ENCODE results near the gene SCAF1.
"Not testable (repeated sequence)": the region's sequence is repeated elsewhere in the genome, so short reads cannot be mapped to it uniquely, and the experiment has no call there.

SCAF1 gene

DNA sequence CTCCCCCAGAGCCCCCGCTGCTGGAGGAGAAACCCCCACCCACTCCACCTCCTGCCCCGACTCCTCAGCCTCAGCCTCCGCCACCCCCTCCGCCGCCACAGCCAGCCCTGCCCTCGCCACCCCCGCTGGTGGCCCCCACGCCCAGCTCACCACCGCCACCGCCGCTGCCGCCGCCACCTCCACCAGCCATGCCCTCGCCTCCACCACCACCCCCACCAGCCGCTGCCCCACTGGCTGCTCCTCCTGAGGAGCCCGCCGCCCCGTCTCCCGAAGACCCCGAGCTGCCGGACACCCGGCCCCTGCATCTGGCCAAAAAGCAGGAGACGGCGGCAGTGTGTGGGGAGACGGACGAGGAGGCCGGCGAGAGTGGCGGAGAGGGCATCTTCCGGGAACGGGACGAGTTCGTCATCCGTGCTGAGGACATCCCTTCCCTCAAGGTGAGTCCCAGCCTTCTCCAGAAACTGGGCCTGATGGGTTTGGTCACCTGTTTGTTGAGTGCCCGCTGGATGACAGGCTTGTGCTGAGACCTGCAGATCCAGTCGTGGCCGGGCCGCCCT lies 40.4 kb upstream of the SCAF1 start:
- Mint-ChIP-seq H3K4me3 (no peak overlapping the region), H3K9me3 (ENCODE audit: low read depth) (no peaks in the 10 kb centered on the region), H3K36me3 (no peaks in the 10 kb centered on the region), H3K4me1 (ENCODE audit: low read depth) (peaks cover 17% of the 10 kb centered on the region), H3K27ac (no peak overlapping the region), H3K27me3 (no peaks in the 10 kb centered on the region)

DNA sequence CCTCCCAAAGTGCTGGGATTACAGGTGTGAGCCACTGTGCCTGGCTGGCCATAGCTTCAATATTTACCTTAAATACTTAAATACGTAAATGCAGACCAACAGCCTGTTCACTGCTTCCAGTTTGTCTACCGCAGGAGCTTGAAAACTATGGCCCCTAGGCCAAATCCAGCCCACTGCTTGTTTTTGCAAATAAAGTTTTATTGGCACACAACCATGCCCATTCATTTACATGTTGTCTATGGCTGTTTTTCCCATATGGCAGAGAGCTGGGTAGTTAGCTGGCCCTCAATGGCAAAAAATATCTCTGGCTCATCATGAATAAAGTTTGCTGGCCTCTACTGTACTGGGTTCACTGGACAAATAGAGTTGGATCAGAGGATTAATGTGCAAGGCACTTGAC lies 39.2 kb upstream of the SCAF1 start:
- Mint-ChIP-seq H3K4me3 (no peak overlapping the region), H3K27ac (no peak overlapping the region), H3K27me3 (no peaks in the 10 kb centered on the region), H3K4me1 (ENCODE audit: low read depth) (peaks cover 17% of the 10 kb centered on the region), H3K36me3 (no peaks in the 10 kb centered on the region), H3K9me3 (ENCODE audit: low read depth) (no peaks in the 10 kb centered on the region)

DNA sequence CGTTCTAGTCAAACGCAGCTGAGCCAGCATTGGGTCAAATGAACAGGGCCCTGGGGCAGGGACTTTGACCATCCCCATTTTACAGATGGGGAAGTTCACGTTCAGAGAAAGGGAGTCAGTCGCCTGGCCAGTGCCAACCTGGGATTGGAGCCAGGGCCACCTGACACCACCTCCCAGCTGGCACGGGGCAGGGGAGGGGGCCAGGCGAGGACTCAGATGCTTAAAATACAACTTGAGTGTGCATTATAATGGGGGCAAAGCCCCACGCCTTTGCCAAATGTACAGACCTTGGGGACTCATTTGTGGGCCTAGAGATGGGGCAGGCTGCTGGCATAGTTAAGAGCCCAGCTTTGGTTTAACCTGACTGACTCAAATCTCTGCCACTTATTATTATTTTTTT lies 36.4 kb upstream of the SCAF1 start:
- H3K27me3 Mint-ChIP-seq = no peaks in the 10 kb centered on the region
- peaks cover 12% of the 10 kb centered on the region for H3K4me1 Mint-ChIP-seq (ENCODE audit: low read depth)
- H3K27ac Mint-ChIP-seq = no peak overlapping the region
- no peaks in the 10 kb centered on the region for H3K9me3 Mint-ChIP-seq (ENCODE audit: low read depth)
- no peaks in the 10 kb centered on the region for H3K36me3 Mint-ChIP-seq
- H3K4me3 Mint-ChIP-seq = no peak overlapping the region

DNA sequence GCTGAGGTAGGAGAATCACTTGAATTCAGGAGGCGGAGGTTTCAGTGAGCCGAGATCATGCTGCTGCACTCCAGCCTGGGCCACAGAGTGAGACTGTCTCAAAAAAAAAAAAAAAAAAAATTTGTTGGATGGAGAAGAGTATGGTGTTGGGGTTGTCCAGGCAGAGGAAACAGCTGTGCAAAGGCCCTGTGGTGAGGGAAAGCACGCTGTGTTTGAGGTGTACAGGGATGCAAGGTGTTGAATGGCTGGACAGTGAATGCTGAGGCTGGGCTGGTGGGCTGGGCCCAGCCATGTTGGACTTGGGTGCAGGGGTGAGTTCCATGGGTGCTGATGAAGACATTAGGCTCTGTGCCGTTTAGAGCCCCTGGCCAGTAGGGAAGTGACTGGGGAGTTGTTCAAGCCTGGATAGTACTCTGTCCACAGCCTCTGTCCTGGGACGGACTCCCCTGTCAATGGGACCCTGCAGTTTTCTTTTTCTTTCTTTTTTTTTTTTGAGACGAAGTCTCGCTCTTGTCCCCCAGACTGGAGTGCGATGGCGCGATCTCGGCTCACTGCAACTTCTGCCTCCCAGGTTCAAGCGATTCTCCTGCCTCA lies 32.4 kb upstream of the SCAF1 start:
- peak overlapping the region; percentile 16 for H3K27ac Mint-ChIP-seq
- H3K4me1 Mint-ChIP-seq (ENCODE audit: low read depth) = peaks cover 11% of the 10 kb centered on the region
- H3K27me3 Mint-ChIP-seq = no peaks in the 10 kb centered on the region
- H3K9me3 Mint-ChIP-seq (ENCODE audit: low read depth) = no peaks in the 10 kb centered on the region
- peaks cover 2% of the 10 kb centered on the region for H3K36me3 Mint-ChIP-seq
- H3K4me3 Mint-ChIP-seq = no peak overlapping the region

DNA sequence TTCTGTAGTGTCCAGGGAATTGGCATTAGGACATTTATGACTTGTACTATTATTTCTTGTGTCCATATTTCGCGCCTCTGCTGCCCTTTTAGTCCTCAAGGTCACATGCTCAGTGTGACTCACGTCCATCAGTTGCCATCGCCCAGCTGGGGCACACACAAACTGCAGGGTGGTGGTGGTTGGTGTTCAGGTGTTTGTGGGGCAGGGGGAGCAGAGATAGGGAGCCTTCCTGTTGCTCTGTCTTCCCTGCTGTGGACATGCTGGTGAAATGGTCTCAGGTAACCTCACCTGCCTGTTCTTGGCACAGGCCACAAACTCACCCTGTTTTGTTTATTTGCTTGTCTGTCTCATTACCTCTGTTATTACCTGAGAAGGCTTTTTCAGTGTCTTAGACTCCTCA lies 28.6 kb upstream of the SCAF1 start:
- Mint-ChIP-seq H3K36me3 (peaks cover 7% of the 10 kb centered on the region), H3K9me3 (ENCODE audit: low read depth) (no peaks in the 10 kb centered on the region), H3K4me3 (no peak overlapping the region), H3K27me3 (no peaks in the 10 kb centered on the region), H3K27ac (no peak overlapping the region), H3K4me1 (ENCODE audit: low read depth) (peaks cover 9% of the 10 kb centered on the region)

DNA sequence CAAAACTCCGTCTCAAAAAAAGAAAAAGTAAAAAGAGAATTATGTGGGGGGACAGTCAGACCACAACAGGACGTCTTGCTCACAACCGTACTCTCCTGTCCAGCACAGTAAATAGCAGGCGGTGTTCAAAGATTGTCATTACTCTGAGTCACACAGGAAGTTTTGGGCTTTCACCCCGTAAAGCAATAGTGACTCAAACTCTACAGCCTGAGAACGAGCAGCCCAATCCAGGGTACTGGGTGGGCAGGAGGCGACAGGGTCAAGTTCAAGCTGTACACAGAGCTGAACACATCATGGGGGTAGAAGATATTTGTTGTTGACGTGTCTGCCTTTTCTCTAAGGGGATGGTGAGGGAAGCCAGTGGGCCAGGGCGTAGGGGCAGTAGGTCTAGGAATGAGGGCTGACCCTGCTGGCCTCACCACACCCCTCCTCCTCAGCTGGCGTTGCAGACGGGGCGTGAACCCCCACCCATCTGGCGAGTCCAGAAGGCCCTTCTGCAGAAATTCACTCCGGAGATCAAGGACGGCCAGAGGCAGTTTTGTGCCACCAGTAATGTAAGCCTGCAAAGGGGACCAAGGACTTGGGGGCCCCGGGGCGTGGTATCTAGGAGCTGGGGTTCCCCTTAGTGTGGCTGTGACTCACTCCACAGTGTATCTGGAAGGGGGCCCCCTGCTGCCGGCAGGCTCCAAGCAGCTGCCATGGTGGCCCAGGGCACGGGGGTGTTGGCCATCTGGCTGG lies 27.7 kb upstream of the SCAF1 start:
- peaks cover 9% of the 10 kb centered on the region for H3K4me1 Mint-ChIP-seq (ENCODE audit: low read depth)
- H3K27ac Mint-ChIP-seq = peak overlapping the region; percentile 72
- no peaks in the 10 kb centered on the region for H3K27me3 Mint-ChIP-seq
- peaks cover 7% of the 10 kb centered on the region for H3K36me3 Mint-ChIP-seq
- no peaks in the 10 kb centered on the region for H3K9me3 Mint-ChIP-seq (ENCODE audit: low read depth)
- no peak overlapping the region for H3K4me3 Mint-ChIP-seq

DNA sequence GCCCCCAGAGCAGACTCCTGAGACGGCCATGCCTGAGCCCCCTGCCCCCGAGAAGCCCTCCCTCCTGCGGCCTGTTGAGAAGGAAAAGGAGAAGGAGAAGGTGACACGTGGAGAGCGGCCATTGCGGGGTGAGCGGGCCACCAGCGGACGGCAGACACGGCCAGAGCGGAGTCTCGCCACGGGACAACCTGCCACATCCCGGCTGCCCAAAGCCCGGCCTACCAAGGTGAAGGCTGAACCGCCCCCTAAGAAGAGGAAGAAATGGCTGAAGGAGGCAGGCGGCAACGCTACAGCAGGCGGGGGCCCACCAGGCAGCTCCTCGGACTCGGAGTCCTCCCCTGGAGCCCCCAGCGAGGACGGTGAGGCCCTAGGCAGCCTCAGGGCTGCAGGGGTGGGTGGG lies 26.1 kb upstream of the SCAF1 start:
- Mint-ChIP-seq H3K4me1 (ENCODE audit: low read depth) (peaks cover 9% of the 10 kb centered on the region), H3K27ac (no peak overlapping the region), H3K9me3 (ENCODE audit: low read depth) (no peaks in the 10 kb centered on the region), H3K4me3 (no peak overlapping the region), H3K36me3 (peaks cover 7% of the 10 kb centered on the region), H3K27me3 (no peaks in the 10 kb centered on the region)

DNA sequence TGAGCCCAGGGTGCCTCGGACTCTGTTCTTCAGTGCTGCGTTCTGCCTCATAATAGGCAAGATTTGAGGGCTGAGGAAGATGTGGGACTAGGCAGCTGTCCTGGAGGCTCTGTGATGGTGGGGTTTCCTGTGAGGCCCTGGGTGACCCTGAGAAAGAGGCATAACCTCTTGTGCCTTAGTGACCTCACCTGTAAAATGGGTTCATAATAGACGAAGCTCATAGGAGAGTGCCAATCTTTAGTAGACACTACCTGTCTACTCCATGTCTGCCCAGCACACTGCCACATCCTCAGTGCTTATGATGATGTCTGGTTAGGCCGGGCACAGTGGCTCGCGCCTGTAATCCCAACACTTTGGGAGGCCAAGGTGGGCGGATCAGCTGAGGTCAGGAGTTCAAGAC lies 25.5 kb upstream of the SCAF1 start:
- Mint-ChIP-seq H3K27ac (no peak overlapping the region), H3K4me1 (ENCODE audit: low read depth) (peaks cover 9% of the 10 kb centered on the region), H3K4me3 (no peak overlapping the region), H3K36me3 (peaks cover 7% of the 10 kb centered on the region), H3K27me3 (no peaks in the 10 kb centered on the region), H3K9me3 (ENCODE audit: low read depth) (no peaks in the 10 kb centered on the region)

DNA sequence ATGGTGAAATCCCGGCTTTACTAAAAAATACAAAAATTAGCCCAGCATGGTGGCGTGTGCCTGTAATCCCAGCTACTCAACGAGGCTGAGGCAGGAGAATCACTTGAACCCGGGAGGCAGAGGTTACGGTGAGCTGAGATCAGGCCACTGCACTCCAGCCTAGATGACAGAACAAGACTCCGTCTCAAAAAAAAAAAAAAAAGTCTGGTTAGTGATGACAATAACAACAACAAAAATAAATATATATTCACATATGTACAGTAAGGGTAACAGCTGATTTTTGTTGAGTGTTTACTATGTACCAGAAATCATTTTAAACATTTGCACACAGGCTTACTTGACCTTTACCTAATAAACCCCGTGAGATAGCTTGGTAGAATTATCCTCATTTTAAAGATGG lies 25.1 kb upstream of the SCAF1 start:
- Mint-ChIP-seq H3K27me3 (no peaks in the 10 kb centered on the region), H3K4me3 (no peak overlapping the region), H3K4me1 (ENCODE audit: low read depth) (peaks cover 9% of the 10 kb centered on the region), H3K9me3 (ENCODE audit: low read depth) (no peaks in the 10 kb centered on the region), H3K27ac (no peak overlapping the region), H3K36me3 (peaks cover 7% of the 10 kb centered on the region)

DNA sequence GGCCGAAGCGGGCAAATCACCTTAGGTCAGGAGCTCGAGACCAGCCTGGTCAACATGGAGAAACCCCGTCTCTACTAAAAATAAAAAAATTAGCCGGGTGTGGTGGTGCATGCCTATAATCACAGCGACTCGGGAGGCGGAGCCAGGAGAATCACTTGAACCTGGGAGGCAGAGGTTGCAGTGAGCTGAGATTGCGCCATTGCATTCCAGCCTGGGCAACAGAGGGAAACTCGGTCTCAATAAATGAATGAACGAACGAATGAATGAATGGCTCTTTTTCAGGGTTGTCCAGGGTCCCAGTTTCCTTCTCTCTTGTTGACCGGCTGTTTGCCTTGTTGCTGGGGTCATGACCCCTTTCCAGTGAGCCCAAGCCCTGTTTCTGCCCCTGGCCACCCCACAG lies 24.1 kb upstream of the SCAF1 start:
- not testable (repeated sequence) for H3K4me1 Mint-ChIP-seq (ENCODE audit: low read depth); H3K27me3 Mint-ChIP-seq; H3K36me3 Mint-ChIP-seq; H3K4me3 Mint-ChIP-seq; H3K27ac Mint-ChIP-seq; H3K9me3 Mint-ChIP-seq (ENCODE audit: low read depth)

DNA sequence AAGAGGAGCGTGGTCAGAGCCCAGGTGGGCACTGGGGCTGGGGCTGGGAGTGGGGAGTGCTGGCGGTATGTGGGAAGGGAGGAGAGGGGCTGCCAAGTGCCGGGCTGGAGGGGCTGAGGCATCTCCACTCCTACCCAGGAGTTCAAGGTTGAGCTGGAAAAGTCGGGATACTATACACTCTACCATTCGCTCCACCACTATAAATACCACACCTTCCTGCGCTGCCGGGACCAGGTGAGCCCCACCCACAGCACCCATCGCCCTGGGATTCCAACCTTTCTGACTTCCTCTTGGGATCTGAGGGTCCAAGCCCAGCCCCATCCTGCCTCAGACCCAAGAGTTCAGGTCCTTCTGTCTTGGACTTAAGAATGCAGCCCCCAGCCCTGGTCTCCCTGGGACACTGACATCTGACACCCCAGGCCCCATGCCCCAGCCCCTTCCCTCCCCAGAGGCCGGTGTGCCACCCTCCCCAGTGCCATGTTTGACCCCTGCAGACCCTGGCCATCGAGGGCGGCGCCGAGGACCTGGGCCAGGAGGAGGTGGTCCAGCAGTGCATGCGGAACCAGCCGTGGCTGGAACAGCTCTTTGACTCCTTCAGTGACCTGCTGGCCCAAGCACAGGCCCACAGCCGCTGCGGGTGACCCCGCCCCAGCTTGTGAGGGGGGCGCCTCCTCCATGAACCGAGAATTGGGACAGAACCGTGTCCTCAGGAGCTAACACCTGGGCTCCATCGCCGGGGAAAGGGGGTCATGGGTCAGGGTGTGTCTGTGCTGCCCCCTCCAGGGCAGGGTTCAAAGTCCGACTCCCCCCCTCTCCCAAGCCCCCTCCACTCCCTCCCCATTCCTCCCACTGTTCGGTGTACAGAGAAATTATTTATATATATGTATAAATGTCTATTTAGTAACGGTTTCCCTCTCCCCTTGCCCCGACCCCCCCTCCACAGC lies 16.8 kb upstream of the SCAF1 start:
- Mint-ChIP-seq H3K4me3 (no peak overlapping the region), H3K4me1 (ENCODE audit: low read depth) (no peaks in the 10 kb centered on the region), H3K27me3 (no peaks in the 10 kb centered on the region), H3K27ac (no peak overlapping the region), H3K9me3 (ENCODE audit: low read depth) (no peaks in the 10 kb centered on the region), H3K36me3 (no peaks in the 10 kb centered on the region)

DNA sequence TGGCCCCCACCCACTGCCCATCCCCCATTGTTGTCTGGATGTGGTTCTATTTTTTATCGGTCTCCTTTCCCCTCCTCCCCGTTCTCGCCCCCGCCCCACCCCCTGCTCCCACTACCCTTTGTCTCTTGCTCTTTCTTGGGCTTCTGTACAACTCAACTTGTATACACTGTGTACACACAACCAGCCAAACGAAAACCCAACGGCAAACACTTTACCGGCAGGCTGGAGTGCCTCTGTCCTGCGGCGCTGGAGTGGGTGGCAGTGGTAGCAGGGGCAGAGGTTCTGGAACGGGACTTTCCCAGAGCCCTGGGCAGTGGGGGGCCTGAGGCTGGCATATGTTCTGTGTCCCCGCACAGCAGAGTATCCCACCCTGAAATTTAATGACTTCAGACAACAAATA lies 15.8 kb upstream of the SCAF1 start:
- H3K4me1 Mint-ChIP-seq (ENCODE audit: low read depth) = peaks cover 2% of the 10 kb centered on the region
- no peaks in the 10 kb centered on the region for H3K36me3 Mint-ChIP-seq

DNA sequence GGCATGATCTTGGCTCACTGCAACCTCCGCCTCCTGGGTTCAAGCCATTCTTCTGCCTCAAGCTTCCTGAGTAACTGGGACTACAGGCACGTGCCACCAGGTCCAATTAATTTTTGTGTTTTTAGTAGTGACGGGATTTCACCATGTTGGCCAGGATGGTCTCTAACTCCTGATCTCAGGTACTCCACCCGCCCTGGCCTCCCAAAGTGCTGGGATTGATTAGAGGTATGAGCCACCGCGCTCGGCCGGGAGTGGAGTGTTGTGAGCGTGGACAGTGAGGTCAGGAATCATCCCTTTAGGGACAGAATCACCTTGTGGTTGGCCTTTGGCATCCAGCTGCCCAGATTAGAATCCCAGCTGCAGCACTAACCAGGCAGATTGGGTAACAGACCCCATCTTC lies 12.3 kb upstream of the SCAF1 start:
- H3K4me1 Mint-ChIP-seq (ENCODE audit: low read depth) = peaks cover 2% of the 10 kb centered on the region
- H3K9me3 Mint-ChIP-seq (ENCODE audit: low read depth) = no peaks in the 10 kb centered on the region
- no peaks in the 10 kb centered on the region for H3K36me3 Mint-ChIP-seq
- no peaks in the 10 kb centered on the region for H3K27me3 Mint-ChIP-seq
- no peak overlapping the region for H3K4me3 Mint-ChIP-seq
- no peak overlapping the region for H3K27ac Mint-ChIP-seq

More for the DNA sequence above, 15.8 kb upstream of the SCAF1 start:
- Mint-ChIP-seq H3K27ac (peak overlapping the region; percentile 41), H3K4me3 (no peak overlapping the region), H3K27me3 (no peaks in the 10 kb centered on the region), H3K9me3 (ENCODE audit: low read depth) (no peaks in the 10 kb centered on the region)

DNA sequence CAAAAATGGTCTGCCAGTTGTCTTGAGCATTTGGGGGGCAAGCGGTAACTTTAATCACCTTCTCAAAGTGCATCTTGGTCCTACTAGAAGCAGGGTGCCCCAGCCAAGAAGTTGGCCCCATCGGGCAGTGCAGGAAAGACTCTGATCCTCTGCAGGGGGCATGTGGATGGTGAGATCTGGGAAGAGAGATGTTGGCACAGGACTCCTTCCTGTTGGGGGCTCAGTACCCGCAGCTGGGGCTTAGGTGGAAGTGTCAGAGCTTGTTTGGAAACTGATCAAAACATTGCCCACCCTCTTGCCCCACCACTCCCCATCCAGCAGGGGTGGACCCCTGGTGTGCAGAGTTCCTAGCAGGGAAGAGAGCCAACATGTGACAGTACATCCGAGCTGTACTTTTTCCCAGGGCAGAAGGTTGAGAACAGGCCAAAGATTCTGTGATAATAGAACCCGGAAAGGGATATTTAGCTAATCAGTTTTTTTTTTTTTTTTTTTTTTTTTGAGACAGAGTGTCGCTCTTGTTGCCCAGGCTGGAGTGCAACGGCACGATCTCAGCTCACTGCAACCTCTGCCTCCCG lies 10.9 kb upstream of the SCAF1 start:
- no peaks in the 10 kb centered on the region for H3K9me3 Mint-ChIP-seq (ENCODE audit: low read depth)
- no peak overlapping the region for H3K4me3 Mint-ChIP-seq
- no peak overlapping the region for H3K27ac Mint-ChIP-seq
- H3K27me3 Mint-ChIP-seq = no peaks in the 10 kb centered on the region
- peaks cover 2% of the 10 kb centered on the region for H3K4me1 Mint-ChIP-seq (ENCODE audit: low read depth)
- H3K36me3 Mint-ChIP-seq = no peaks in the 10 kb centered on the region
